Stomach (tissue), 4 donors: Measurements from ENCODE around the gene HSD11B1L.

Experiments used
- POLR2A ChIP-seq, 4 donors: fragments of 450-650 bp; IDR thresholded peaks; one replicate each; pipeline ENCODE4 v1.6.1; 2016; ENCODE audit warnings: antibody characterized with exemption in 4 of 4, control low read depth in 2 of 4, mild to moderate bottlenecking in 1 of 4, moderate library complexity in 1 of 4
- TF ChIP-seq, protein P1 (sequence below), 7 experiments: fragments of 450-650 bp in 4 of 7; fragments of 200-600 bp in 3 of 7; sonication (generic) in 3 of 7; IDR thresholded peaks; one replicate each; pipeline ENCODE4 v1.5.1; 2016 to 2019; ENCODE audit warnings: antibody characterized with exemption in 7 of 7, control low read depth in 2 of 7, mild to moderate bottlenecking in 1 of 7

- TF ChIP-seq, protein P1, sequence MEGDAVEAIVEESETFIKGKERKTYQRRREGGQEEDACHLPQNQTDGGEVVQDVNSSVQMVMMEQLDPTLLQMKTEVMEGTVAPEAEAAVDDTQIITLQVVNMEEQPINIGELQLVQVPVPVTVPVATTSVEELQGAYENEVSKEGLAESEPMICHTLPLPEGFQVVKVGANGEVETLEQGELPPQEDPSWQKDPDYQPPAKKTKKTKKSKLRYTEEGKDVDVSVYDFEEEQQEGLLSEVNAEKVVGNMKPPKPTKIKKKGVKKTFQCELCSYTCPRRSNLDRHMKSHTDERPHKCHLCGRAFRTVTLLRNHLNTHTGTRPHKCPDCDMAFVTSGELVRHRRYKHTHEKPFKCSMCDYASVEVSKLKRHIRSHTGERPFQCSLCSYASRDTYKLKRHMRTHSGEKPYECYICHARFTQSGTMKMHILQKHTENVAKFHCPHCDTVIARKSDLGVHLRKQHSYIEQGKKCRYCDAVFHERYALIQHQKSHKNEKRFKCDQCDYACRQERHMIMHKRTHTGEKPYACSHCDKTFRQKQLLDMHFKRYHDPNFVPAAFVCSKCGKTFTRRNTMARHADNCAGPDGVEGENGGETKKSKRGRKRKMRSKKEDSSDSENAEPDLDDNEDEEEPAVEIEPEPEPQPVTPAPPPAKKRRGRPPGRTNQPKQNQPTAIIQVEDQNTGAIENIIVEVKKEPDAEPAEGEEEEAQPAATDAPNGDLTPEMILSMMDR (IDR thresholded peaks at IDR 0.05): no peak
- no peak for TF ChIP-seq POLR2A (IDR thresholded peaks at IDR 0.05)
These were observed 4.0 kb downstream of the HSD11B1L start for GRCh38 chr19:5684694-5685430.
